H1 (cell line): ENCODE data around the gene TCN2.
"Not testable (repeated sequence)": the region's sequence is repeated elsewhere in the genome, so short reads cannot be mapped to it uniquely, and the experiment has no call there.

Experiments
- BRCA1 ChIP-seq: IDR thresholded peaks from 2 replicates; pipeline ENCODE4 v1.6.1; 2012; ENCODE audit warnings: low read depth, low read length, improper control_type of control experiment
- GTF2F1 ChIP-seq: IDR thresholded peaks from 2 replicates; pipeline ENCODE4 v1.6.1; 2012; ENCODE audit warnings: low read depth, low read length, improper control_type of control experiment, borderline replicate concordance
- TAF1 ChIP-seq: IDR thresholded peaks from 2 replicates; pipeline ENCODE4 v1.6.1; 2011; ENCODE audit warnings: mild to moderate bottlenecking, low read depth, low read length

DNA sequence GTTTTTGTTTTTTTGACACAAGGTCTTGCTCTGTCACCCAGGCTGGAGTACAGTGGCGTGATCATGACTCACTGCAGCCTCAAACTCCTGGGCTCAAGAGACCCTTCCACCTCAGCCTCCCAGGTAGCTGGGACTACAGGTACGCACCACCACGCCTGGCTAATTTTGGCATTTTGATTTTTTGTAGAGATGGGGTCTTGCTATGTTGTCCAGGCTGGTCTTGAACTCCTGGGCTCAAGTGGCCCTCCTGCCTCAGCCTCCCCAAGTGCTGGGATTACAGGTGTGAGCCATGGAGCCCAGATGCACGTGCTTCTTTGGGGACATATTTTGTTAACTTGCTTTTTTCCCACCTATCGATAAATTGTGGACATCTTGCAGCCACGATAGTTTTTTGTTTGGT lies 39.7 kb upstream of the TCN2 start:
- TF ChIP-seq TAF1, GTF2F1, BRCA1: not testable (repeated sequence)
